ENCODE data around the gene HOXA1.

DNA sequence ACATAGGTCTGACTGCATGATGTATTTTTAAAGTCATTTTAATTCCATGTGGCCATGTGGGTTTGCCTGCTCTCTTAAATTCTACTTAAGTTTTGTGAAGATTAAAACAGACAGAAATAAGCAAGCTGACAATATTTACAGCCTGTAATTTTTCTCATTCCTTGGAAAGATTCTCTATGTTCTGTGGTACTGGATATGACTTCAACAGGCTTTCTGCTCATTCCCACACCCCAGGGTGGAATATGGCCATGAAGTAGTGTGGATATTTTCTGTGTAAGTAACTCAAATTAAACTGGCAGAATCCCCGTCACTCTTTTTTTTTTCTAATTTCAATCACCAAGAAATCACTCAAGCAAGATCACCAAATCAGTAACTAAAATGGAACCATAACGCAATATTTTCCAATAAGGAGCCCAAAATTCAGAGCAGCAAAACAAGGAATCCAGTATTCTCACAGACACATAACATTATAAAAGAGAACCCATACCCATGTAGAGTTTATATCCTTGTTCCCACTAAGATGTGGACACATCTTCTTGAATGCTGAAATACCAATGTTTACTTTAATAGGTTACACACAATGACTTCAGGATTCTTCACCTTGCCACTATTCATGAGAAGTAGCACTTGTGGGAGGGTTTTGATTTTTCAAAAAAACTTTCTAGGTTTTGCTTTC lies 42.0 kb upstream of the HOXA1 start:
- TF ChIP-seq ZFX (IDR thresholded peaks at IDR 0.05; ENCODE audit: borderline replicate concordance): no peak
- TF ChIP-seq, protein P1, sequence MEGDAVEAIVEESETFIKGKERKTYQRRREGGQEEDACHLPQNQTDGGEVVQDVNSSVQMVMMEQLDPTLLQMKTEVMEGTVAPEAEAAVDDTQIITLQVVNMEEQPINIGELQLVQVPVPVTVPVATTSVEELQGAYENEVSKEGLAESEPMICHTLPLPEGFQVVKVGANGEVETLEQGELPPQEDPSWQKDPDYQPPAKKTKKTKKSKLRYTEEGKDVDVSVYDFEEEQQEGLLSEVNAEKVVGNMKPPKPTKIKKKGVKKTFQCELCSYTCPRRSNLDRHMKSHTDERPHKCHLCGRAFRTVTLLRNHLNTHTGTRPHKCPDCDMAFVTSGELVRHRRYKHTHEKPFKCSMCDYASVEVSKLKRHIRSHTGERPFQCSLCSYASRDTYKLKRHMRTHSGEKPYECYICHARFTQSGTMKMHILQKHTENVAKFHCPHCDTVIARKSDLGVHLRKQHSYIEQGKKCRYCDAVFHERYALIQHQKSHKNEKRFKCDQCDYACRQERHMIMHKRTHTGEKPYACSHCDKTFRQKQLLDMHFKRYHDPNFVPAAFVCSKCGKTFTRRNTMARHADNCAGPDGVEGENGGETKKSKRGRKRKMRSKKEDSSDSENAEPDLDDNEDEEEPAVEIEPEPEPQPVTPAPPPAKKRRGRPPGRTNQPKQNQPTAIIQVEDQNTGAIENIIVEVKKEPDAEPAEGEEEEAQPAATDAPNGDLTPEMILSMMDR (IDR thresholded peaks at IDR 0.05): no peak
